ENCODE results near the gene TBC1D10B.
A peak's percentile ranks its signal among the peaks of the same experiment; 100 is the strongest.

The TBC1D10B gene, protein sequence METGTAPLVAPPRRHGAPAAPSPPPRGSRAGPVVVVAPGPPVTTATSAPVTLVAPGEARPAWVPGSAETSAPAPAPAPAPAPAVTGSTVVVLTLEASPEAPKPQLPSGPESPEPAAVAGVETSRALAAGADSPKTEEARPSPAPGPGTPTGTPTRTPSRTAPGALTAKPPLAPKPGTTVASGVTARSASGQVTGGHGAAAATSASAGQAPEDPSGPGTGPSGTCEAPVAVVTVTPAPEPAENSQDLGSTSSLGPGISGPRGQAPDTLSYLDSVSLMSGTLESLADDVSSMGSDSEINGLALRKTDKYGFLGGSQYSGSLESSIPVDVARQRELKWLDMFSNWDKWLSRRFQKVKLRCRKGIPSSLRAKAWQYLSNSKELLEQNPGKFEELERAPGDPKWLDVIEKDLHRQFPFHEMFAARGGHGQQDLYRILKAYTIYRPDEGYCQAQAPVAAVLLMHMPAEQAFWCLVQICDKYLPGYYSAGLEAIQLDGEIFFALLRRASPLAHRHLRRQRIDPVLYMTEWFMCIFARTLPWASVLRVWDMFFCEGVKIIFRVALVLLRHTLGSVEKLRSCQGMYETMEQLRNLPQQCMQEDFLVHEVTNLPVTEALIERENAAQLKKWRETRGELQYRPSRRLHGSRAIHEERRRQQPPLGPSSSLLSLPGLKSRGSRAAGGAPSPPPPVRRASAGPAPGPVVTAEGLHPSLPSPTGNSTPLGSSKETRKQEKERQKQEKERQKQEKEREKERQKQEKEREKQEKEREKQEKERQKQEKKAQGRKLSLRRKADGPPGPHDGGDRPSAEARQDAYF

DNA sequence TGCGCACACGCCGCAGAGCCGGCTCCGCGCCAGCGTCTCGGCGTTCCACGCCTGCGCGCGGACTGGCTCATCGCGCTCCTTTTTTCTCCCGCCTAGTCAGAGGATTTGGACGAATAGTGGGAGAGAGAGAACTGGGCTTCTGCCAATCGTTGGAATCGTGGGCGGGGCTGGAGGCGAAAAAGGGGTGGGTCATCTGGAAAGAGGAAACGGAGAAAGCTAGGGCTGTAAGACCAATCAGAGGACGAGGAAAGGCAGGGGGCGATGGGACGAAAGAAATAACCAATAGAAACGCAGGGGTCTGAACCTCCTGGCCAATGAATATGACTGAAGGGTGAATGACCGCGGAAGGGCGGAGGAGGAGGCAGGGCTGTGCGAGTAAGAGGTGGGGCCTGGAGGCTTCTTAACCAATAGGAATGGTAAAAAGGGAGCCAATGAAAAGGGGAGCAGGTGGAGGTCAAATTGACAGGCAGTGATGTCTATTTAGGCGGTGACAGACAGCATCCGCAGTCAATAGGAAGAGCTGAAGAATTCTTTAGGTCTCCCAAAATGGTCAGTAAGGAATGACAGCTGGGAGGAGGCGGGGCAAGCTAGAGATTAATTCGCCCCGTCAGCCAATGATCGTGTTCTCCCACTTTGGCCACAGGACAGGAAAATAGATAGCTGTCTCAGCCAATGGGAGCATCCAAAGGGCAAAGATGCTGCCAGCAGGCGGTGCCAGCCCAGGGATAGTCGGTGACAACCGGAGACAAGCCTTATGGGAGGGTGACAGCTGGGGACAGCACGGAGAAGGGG, at the start of gene TBC1D10B:
Gene TBC1D10B (minus strand): TSS at position 39 of the 792 bp plus-strand sequence. CDS start 311 bp downstream, outside the sequence.
- peak; percentile 92 to 98 for DNase-seq (ENCODE audit: low read depth in 2 of 2)

DNA sequence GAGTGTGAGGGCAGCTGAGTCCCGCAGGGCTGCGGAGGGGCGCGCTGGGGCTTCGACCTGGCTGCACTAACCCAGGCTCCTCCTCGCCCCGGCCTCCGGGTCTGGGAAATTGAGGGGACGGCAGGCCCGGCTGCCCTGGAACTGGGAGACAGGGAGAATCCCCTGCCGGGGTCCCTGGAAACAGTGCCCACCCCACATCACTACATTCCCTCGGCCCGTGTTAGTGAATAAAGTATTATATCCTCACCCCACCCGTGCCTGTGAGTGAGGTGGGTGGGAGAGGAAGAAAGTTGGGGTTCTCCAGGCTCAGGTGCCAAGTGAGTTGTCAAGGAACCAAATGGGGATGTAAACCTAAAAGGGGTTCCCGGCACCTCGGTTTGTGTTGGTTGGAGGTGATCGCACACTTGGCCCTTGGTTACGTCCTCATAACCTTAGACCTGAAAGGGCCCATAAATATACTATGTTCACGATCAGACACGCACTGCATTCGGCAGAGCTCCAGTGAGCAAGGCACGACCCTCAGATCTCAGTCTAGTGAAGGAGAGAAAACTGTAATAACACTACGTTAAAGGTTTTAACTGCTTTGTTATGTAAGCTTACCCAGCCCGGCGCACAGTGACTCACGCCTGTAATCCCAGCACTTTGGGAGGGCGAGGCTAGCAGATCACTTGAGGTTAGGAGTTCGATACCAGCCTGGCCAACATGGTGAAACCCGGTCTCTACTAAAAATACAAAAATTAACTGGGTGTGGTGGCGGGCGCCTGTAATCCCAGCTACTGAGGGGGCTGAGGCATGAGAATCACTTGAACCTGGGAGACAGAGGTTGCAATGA, 48.3 kb upstream of the TBC1D10B start:
- DNase-seq (ENCODE audit: low read depth in 2 of 2), result no peak

- DNase-seq (ENCODE audit: low read depth in 2 of 2), result peak; percentile 83 to 86
Observed at GRCh38 chr16:30417529-30418349, 47.4 kb upstream of the TBC1D10B start.

DNA sequence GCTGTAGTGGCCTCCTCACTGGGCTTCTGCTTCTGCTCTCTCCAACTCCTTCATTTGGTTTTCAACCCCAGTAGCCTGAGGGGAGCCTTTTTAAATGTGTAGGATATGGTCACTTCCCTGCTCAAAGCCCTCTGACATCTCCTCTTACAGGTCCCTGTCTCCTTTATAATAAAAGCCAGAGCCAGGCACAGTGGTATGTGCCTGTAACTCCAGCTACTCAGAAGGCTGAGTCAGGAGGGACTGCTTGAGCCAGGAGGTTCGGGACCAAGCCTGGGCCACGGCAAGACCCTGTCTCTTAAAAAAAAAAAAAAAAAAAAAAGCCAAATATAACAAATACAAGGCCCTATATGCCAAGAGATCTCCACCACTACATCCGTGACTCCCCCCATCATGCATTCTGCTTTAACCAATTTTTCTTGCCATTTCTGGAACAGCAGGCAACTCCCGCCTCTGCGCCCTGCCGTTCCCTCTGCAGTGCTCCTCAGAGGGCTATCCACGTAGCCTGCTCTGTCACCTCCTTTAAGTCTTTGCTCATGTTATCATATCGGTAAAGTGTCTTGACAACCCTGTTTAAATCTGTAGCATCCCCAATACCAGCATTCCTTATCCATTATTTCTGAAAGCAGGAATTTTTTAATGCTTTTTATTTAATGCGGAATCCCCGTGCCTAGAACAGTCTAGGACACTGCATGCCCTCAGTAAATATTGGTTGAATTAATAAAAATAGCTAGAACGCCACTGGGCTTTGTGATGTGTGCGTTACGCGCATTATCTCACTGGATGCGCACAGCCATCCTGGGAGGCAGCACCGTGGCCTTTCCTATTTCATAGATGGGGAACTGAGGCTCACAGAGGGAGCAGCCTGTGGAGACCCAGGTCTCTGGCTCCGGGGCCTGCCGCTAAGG, 46.6 kb upstream of the TBC1D10B start:
- DNase-seq (ENCODE audit: low read depth in 2 of 2), result no peak

DNA sequence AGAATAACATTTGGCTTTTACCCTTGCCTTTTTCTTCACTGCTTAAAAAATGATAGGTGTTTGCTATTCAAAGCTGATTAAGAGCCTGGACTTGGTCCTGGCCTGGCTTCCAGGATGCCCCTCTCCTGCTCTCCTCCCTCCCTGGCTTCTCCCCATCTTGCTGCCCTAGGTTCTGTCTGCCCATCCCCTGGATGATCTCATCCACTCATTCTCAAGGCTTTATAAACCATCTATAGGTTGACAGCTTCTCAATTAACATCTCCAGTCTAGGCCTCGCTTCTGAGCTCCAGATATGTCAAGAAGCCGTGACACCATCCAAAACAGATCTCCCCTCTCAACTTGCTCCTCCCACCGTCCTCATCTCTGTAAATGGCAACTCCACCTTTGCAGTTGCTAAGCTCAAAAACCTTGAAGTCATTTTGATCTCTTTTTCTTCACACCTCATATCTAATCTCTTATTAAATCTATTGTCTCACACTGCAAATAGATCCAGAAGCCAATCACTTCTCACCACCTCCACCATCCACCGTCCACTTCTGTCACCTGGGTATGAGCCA, 45.8 kb upstream of the TBC1D10B start:
- DNase-seq (ENCODE audit: low read depth in 2 of 2), result no peak

DNA sequence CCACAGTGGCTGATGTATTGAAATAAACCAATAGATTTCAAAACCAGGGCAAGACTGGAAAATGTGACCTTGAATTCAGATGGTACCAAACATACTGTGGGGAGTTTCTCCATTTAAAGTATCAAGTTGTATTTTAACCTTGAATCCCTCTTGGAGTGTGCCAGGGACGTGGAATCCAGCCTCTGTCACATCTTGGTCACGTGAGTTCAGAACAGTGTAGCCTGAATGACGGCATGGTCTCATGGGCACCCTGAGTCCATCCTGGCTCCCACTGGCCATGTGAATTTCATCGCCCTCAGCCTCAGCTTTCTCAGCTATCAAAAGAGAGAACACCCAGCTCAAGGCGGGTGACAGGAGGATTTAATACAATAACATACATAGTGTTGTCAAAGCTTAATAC, 43.9 kb upstream of the TBC1D10B start:
- no peak for DNase-seq (ENCODE audit: low read depth in 2 of 2)

- DNase-seq (ENCODE audit: low read depth in 2 of 2), result no peak
Observed at GRCh38 chr16:30413112-30413806, 43.0 kb upstream of the TBC1D10B start.

DNA sequence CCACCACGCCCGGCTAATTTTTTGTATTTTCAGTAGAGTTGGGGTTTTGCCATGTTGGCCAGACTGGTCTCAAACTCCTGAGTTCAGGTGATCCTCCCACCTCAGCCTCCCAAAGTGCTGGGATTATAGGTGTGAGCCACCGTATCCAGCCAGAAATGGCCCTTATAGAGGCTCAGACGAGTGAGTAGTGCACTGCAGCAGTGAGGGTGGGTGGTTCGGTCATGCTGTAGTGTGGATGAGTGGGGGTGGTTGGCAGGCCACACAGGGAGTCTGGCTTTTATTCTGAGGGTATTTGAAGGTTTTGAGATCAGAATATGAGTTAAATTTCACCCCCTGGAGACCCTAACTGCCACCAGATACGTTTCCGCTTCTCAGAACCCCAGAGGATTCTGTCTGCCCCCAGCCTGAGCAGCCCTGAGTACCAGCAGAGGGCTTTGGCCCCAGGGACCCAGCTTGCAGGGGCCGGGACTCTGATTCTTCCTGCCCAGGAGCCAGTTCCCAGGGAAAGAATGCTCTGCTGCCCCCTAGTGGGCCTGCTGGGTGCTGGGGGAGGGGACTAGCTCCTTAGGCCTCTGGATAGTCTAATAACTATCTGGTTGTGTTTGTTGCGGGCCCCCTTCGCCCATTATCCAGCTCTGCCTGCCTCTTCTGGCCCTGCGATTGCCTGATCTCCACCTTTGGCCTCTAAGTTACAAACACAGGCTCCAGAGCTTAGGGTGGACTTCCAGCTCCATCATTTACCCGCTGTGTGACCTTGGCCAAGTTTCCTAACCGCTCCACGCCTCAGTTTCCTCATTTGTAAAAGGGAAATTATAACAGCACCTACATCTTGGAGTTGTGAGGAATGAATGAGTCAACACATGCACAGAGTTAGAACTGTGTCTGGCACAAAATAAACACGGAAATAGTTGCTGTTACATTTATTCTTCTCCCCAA, 39.1 kb upstream of the TBC1D10B start:
- DNase-seq (ENCODE audit: low read depth in 2 of 2), result peak; percentile 87 to 90

DNA sequence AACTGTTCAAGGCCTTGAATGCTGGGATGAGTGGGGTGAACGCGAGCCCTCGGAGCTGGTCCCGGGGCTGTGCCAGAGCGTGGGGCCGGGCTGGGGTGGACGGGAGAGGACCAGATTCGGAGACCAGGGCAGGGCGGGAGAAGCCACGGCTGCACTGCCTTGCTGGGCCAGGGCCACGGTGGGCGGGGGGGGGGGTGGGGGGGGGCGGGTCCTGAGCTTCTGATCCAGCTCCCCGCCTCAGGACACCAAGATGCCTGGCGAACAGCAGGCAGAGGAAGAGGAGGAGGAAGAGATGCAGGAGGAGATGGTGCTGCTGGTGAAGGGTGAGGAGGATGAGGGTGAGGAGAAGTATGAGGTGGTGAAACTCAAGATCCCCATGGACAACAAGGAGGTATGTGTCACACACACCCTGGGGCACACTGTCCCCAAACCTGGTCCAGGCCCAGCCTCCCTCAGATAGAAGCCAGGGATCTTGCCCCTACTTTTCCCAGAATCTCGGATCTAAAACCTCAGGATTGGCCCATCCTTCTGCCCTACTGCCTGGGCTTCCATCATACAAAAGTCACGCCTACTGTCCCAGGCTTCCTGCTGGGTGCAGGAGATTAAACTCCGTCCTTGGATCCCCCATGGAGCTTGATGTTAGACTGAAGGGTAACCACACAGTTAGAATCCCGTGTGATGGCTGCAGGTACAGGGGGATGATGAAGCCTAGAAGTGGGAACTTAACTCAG, 37.7 kb upstream of the TBC1D10B start:
- DNase-seq (ENCODE audit: low read depth in 2 of 2), result no peak

DNA sequence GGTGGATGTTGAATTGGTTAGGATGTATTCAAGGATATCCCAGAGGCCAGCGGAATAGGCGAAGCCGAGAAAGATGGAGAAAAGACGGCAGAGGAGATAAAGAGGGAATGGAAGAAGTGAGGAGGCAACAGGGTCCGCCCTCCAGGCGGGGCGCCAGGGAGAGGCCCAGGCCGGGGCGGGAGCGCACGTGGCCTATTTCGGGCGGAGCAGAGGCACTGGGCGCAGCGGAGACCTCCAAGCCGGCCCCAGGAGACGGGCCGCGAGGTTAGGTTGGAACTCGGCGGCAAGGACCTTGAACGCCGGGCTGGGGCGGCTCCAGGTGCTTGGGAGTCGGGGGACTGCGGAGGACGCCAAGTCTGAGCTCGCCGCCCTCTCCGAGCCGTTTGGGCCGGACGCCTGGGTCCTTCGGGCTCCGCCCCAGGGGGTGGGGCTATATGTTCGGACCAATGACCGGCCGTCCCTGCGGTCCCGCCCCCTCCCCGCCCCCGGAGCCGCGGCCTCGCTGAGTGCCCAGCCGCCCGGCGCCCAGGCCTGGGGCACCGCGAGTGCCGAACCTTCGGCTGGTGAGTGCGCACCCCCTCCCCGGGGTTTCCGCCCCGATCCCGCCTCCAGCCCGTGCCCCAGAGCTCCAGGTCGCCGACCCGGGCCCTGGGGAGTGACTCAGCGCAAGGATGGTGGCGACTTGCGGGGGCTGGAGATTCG, 37.0 kb upstream of the TBC1D10B start, which contains the start of gene ZNF771:
Gene ZNF771 (plus strand): TSS at position 505 of the 702 bp plus-strand sequence. CDS start 448 bp downstream, outside the sequence.
- peak; percentile 92 to 96 for DNase-seq (ENCODE audit: low read depth in 2 of 2)

DNA sequence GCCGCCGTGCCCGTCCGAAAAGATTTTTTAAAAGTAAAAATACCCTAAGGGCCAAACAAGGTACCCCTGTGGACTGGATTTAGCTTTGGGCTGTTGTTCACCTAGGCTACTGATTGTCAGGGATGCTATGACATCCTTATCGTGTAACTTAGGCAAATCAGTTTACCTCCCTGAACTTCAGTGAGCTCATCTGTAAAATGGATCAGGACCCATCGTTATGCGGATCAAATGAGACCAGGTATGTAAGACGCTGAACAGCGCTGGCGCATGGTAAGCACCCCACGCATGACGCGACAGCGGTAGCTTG, 36.5 kb upstream of the TBC1D10B start:
- DNase-seq (ENCODE audit: low read depth in 2 of 2), result no peak

GRCh38 chr16:30401768-30402425, 31.6 kb upstream of the TBC1D10B start:
- no peak for DNase-seq (ENCODE audit: low read depth in 2 of 2)

DNA sequence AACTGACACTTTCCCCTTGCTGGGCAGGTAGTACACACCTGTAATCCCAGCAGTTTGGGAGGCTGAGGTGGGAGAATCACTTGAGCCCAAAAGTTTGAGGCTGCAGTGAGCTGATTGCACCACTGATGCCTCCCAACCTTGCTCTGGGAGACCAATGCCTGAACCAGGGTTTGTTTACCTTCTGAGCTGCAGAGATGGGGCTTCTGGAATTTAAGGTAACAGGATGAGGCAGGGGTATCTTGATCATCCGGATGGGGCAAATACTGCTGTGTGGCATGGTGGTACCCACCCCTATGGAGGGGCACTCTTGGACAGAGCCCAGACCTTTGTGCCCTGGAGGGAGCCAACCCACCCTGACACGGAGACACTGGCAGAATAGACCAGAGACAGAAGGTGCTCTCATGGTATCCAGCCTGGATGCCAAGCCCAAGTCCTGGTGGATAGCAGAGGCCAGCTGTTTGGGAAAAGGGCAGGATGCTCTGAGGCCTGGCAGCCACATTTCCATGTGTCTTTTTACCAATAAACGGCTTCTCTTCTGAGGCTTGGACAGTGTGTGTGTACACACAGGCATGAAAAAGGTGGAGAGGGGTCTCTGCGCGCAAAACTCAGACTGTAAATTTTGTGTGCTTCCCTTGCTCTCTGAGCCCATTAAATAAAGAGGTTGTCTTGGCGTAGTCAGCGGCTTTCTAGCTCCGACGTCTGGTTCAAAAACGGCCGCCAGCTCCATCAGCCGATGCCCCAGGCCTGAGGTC, 29.3 kb upstream of the TBC1D10B start:
- DNase-seq (ENCODE audit: low read depth in 2 of 2), result no peak

GRCh38 chr16:30398661-30399434, 28.6 kb upstream of the TBC1D10B start:
- DNase-seq (ENCODE audit: low read depth in 2 of 2), result no peak
